HG03039 (cell line): Measurements from ENCODE around the gene STARD13.

Source experiments
- ATAC-seq: cut with Tn5 transposase; IDR thresholded peaks from one replicate; pipeline ENCODE4 v1.9.1; 2021; ENCODE audit warnings: mild to moderate bottlenecking, moderate library complexity; ENCODE audit not compliant: unreplicated experiment

STARD13 gene

GRCh38 chr13:33204130-33204927 is 81.2 kb downstream of the STARD13 start:
- no peak for ATAC-seq

DNA sequence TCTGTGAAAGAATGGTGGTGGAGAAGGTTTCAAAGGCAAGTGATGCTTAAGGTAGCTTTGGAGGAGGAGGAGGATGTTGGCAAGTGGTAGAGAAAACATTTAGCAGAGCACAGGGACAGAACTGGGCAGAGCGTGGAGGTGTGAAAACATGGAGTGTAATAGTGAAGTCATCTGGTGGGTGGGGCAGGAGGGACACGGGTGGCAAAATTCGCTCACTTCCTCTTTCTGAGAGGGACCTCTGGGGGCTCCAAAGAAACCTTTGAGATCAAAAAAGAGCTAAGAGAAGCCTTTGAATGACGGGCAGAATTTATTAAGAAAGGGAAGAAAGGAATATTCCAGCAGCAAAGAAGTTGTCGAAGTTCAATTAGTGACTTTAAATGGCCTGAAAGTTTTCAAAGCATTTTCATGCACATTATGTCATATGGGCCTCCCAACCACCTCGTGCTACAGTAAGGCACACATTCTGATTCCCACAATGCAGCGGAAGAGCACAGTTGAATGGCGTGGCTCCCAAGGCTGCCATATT is 82.8 kb downstream of the STARD13 start:
- no peak for ATAC-seq

DNA sequence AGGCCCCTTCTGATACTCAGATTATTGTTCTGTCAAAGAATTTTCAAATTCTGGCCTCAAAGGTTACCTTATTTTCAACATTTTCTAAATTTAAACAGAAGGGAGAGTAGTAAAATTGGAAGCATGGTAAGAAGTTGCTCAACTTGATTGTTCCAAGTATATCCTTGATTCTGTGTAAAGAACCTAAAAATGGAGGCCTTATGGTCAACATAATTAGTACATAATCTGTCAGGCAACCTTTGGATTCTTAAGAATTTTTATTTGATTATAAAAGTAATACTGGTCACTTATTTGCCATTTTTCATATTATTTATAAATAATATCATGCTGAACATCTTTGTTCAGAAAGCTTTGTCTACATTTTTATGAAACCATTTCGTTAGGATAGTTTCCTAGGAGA is 83.9 kb downstream of the STARD13 start:
- no peak for ATAC-seq

DNA sequence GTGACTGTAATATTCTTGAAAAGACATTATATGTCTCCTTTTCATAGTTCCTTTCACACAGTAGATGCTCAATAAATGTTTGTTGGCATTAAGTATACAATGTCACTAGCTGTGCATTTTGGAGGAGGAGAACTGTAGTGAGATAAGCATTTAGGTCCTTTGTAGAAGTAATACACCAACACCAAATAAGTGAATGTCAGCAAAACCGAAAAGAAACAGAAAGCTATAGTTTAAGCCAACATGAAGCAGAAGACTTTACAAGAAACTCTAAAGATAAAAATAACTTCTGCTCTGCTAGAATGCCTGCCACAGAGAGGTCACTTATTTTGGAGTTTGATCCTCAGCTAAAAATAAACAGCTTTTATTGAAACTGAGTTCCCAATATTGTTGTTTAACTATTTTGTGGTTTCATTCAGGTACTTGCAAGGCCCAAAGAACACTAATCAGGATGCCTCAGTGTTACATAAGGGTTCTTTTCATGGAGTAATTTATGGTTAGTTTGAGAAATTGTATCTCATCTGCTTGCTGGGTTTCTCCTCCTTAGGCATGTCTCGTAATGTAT is 86.2 kb downstream of the STARD13 start:
- no peak for ATAC-seq

- ATAC-seq: no peak
Observed at GRCh38 chr13:33197541-33197971, 88.0 kb downstream of the STARD13 start.

DNA sequence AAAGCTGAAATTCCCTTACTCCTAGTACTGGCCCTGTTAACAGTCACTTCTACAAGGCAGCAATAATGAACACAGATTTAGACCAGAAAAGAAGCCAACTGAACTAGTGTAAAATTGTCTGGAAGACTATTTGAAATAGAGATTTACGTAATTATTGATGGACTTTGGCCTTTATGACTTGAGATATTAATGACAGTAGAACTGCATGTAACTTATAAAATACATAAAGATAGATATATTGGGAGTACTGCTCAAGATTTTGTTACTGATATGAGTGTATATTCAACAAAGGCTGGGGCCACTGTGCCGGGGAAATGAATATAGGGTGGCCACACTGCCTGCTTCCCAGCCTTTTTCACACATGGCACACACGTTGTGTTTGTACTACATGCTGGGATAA is 88.8 kb downstream of the STARD13 start:
- ATAC-seq: no peak

DNA sequence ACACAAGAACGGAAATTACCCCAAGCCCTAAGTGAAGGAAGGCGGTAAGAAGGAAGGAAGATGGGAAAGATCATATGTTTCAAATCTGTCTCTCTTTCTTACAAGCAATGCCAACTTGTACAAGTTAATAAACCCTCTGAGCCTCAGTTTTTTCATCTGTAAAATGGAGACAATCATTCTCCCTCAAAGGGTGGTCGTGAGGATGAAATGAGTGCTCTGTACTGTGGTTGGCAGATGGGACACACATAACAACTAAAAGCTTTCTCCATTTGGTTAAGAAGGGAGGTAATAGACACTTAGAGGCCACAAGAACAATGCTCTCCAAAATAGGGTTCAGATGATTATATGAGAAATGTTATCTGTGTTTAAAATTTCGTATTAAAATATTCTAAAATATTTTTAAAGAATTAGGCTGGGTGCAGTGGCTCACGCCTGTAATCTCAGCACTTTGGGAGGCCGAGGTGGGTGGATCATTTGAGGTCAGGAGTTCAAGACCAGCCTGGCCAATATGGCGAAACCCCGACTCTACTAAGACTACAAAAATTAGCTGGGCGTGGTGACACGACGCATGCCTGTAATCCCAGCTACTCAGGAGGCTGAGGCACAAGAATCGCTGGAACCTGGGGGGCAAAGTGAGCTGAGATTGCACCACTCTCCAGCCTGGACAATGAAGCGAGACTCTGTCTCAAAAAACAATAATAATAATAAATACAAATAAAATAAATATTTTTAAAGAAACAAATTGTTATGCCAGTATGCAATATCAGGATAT is 89.7 kb downstream of the STARD13 start:
- ATAC-seq: no peak

DNA sequence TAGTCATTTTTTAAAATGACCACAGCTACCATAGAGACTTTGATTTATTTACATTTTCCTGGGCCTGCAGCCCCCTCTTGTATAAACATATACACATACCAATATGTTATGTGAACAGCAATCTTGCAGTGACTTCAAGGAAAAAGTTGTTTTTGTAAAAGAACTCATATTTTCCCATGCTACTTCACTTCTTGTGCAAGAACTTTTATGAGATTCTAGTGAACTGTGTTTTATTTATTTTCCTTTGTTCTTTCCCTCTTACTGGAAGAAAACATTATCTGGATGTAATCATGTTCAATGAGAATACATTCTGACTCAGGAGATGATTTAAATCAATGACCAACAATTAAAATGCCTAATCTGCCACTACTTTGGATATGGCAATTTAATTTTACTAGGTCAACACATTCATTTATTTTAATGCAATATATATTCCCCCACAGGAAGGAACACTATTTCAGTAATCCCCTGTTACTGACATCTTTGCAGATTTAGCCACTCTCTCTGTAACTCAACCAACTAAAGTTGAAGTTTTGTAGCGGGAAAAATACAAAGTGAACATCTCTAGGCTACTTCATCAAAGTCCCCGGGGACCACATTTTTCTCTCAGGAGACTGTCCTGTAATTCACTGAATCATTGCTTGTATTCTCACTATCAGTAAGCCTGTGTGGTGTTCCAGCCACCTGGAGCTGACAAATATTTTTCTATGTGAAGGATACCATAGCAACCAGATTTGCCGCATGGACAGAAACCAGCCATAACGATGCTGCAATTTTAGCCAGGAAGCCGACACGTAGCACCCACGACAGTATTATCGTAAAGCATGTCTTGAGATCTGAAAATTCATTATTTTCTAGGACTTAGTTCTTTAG is 90.5 kb downstream of the STARD13 start:
- ATAC-seq: peak; percentile 75

GRCh38 chr13:33193428-33193974 is 92.1 kb downstream of the STARD13 start:
- no peak for ATAC-seq

- ATAC-seq: no peak
Observed at GRCh38 chr13:33191425-33192210, 93.9 kb downstream of the STARD13 start.

- no peak for ATAC-seq
Observed at GRCh38 chr13:33189470-33189869, 96.1 kb downstream of the STARD13 start.

DNA sequence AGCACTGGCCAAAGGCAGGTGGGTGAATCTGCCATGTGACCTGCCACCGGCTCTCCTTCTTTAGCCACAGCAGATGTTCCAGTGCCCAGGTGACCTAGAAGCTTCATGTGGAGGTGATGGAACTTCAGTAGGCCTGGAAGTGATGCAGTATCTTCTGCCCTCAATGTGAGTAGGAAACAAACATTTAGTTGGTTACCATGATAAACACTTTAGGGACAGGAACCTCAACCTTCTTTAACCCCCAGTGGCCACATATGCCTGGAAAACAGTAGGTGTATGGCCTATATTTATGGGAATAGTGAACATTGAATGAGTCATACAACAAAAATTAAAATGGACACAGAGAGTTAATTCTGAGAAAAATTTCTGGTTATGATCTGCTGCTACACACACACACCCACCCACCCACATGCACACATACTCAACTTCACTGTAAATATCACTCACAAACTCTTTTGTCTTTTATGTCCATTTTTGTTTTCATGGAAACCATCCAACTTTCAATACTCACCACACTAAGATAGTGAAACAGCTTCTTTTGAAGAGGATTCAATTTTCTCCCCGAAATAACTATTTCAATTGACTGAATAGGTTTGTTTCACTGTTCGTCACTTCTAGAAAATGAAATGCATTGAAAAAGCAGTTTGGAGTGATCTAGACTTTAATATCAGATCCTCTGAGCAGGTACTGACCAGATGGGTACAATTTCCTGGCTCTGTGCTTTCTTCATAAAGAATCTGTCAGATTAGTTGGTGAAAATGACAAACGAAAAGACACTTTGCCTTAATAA is 97.3 kb downstream of the STARD13 start:
- ATAC-seq: peak; percentile 49

- ATAC-seq: no peak
Observed at GRCh38 chr13:33186861-33187291, 98.7 kb downstream of the STARD13 start.

DNA sequence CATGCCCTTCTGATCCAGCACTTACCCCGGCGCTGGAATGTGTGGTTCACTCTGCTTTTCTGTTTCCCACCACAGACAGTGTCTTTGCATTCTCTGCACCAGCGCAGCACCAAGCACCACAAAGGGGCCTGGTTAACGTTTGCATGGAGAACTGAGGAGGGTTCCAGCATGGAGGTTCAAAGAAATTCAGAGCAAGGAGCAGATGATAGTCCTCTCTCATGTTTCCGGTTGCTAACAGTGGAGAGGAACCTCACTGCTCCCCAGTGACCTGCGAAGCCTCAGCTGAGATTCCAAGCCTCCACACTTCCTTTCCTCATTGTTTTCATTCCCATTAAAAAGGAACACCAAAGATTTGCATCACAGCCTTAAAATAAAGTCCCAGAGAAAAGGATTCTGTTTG is 99.7 kb downstream of the STARD13 start:
- no peak for ATAC-seq

DNA sequence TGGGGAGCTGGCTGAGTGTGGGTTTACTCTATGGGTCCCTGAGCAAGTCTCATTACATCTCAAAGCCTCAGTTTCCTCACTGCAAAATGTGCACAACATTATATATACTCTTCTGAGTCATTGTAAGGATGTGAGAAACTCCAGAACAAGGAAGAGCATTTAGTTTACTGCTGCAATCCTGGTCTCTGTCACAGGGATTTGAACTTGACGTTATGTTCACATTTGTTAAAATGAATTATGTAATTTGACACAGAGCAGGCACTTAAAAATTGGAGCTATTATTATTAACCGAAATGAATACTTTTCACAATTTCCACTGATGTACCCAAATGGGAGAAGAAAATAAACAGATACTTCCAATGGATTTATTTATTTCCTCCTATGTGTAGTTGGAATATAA is 101.0 kb downstream of the STARD13 start:
- no peak for ATAC-seq

DNA sequence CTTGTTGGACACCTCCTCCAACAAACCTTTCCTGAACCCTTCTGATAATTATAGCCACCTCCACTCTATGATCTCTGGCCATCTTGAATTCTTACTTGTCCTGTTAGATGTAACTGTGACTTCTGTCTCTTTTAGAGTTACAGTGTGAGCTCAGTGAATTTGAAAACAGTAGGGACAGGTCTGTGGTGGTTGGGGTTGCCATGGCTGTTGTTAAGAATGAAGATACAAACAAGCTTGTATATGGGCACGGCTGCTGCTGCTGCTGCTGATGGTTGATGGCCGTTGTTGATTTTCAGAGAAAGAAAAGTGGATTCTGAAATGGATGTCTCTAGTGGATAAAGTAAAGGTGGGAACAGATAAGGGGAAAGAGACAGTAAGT is 101.5 kb downstream of the STARD13 start:
- ATAC-seq: no peak

DNA sequence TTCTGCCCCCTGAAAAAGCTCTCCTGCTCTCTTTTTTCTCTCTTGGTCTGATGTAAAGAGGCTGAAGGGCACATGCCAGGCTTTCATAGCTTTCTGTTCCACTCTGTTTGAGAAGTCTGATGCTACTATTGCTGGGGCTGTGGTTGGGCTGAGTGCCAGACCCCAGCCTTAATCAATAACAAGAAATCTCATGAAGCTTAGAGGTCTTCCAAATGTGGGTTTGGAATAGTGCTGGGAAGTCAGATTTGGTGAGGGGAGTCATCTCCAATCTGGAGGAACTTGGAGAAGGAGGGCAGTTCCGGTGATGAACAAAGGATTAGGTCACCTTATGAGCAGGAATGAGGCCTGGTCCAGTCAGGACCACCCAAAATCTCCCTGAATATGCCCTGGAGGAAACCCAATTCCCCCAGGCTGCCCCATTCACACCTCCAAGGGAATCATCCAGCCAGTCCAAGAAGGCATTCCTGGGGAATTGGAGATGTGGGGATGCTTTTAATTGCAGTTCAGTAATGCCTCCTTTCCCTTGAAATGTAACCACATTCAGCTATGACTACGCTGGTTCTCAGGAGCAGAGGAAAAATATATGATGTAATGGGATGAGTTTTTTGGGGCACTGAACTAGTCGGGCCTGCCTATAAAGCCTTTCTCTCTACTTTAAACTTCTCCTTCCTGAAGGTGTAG is 102.0 kb downstream of the STARD13 start:
- ATAC-seq: no peak

DNA sequence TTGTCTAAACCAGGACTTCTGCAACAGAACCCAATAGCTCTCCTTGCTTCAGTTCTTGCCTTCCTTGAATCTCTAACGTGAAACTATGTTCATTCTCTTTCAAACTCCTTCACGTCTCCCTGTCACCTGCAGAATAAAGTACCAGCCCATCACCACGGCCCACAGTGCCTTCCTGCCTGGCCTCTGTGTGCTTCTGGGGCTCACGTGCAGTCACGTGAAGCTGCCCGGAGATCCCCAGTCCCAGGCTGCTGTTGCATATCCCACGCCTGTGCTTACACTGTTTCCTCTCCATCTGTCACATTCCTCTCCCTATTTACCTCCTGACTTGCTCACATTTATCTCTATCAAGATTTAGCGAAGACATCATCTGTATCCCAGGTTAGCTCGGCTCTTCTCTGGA is 102.8 kb downstream of the STARD13 start:
- ATAC-seq: no peak
